GM19035 (cell line): ENCODE measurements around the gene SLC12A8.

Experiments used
- ATAC-seq: cut with Tn5 transposase; IDR thresholded peaks from one replicate; pipeline ENCODE4 v1.9.1; 2021; ENCODE audit not compliant: unreplicated experiment

SLC12A8 gene

DNA sequence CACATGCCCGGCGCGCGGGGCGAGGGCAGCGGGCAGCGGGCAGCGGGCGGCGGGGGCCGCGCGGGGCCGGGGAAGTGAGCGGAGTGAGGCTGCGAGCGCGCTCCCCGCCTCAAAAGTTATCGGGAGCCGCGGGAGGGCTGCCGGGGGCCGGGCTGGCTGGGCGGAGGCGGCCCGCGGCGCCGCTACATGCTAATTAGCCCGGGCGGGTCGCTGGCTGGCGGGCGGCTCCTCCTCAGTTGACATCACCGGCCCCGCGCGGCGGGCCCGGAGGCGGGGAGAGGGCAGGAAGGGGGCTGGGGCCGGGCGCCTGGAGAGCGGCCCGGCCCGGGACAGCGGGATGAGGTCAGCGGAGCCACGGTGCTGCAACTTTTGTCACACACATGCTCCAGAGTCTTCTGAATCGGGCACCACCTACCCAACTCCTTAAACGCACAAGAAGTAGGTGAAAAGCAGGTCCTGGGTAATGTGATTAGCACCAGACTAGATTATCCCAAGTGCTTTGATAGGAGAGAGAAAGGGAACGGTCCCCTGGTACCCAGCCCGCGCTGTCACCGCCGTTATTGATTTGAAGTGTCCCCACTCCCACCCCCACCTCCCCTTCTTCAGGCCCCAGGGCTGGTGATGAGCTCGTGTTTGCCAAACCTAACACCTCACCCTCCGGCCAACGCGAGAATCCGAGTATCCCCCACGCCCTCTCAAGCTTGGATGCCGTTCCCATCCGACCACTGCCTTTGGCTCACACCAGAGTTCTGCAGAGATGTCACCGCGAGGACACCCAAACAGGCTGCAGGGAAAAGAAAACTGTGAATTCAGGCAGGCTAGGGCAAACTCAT is 156.4 kb downstream of the SLC12A8 start, which contains the start of gene HEG1:
Gene HEG1 (minus strand): TSS at position 85 of the 833 bp plus-strand sequence. CDS start 107 bp downstream, outside the sequence.
- peak; percentile 61 for ATAC-seq

DNA sequence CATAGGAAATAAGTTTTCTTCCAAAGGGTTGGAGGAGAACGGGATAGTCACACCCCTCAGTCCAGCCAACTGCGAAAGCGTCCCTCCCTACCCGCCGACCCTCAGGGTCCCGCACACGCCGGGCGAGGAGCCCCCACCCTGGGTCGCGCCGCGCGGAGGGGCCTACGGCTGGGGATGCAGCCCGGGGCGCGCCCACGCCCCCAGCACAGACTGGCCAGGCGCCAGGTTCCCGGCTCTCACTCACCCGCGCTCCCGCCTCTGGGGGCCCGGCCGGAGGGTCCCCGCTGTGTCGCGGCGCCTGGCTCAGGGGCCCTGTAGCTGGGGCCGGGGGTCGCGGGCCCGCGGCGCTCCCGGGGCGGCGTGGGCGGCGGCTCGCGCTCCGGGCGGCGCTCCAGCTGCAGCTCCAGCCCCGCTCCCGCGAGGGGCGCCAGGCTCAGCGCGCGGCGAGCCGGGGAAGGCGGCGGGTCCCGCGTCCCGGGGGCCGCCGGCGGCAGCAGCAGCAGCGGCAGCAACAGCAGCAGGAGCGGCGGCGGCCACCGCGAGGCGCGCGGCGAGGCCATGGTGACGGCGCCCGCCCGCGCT is 157.1 kb downstream of the SLC12A8 start:
- ATAC-seq: peak; percentile 17

- peak; percentile 30 for ATAC-seq
These were observed 157.9 kb downstream of the SLC12A8 start for GRCh38 chr3:125054449-125055329.

GRCh38 chr3:125054062-125054448 is 158.5 kb downstream of the SLC12A8 start:
- ATAC-seq: no peak

GRCh38 chr3:125053304-125053699 is 159.2 kb downstream of the SLC12A8 start:
- ATAC-seq: no peak

DNA sequence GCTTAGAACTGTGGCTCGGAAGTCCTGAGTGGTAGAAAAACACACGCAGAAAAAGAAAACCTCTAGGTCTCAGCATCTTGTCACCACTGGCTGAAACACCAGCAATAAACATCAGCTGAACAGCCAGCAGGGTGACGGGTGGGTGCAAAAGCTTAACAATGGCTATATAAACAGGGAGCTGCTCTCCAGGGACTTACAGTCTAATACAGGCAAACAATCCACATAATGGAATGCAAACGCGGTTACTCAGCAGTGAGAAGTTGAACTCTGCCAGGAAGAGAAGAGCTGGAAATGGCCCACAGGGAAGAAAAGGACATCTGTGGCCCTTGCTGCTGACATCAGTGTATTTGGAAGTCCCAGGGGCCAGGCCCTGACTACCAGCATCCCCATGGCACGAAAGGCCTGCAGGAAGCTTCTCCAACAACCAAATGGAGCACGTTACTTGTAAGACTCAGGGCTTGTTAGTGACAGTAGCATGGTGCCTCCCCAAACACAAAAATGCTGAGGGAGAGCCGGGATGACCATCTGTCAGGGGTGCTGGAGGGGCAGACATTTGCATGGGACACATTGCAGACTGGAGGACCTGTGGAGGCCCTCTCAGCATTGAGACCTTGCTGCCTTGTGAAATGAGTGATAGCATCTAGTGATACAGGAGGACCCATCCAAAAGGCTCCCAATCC is 159.8 kb downstream of the SLC12A8 start:
- no peak for ATAC-seq

DNA sequence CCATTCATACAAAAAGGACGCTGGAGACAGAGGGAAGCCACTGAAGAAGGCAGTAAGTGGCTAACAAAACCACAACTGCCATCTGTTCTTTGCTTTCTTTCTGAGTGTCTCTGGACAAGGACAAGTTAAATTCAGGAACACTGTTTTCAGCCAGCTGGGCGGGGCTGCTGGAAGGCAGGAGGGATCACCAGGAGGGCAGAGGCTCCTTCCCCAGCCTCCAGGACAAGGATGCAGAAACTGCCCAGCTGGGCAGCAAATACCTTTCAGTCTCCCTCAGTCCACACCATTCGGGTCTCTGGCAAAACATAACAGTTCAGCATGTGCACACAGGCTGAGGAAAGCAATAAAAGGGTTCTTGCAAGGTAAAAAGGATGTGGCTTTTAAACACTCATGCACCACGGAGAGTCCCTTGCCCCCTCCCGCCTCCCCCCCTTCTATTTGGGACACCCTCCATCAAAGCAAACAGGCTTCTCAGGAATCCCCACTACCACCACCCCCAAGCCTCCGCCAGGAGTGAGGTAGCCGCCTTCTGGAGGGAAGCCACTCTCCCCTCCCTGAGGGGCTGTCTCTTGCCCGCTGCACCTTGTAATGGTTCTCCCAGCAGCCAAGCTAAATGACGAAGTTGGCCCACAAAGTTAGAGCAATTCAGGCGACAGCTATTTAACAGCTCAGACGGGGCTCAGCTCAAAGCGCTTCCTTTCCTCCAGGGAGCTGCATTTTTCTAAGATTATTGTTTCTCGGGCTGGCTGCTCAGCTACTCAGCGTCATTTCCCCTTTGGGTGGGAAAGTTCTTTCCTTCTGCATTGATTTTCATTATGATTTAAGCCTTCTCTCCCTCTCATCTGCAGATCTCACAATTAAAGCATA is 160.6 kb downstream of the SLC12A8 start:
- ATAC-seq: no peak

DNA sequence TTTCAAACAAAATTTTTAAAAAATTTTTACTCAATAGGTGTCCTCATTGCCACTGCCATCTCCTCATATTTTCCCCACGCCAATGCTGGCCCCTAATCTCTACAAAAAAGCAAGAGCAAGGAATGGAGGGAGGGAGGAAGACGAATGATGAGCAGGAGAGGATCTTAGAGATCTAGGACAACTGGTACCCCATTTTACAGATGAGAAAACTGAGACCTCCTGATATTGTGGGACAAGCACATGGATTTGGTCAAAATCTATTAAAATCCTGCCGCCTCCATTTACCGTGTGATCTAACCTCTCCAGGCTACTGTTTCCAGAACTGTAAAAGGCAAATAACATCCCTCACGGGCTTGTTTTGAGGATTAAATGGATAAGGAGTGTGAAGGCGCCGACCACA is 161.3 kb downstream of the SLC12A8 start:
- ATAC-seq: no peak

DNA sequence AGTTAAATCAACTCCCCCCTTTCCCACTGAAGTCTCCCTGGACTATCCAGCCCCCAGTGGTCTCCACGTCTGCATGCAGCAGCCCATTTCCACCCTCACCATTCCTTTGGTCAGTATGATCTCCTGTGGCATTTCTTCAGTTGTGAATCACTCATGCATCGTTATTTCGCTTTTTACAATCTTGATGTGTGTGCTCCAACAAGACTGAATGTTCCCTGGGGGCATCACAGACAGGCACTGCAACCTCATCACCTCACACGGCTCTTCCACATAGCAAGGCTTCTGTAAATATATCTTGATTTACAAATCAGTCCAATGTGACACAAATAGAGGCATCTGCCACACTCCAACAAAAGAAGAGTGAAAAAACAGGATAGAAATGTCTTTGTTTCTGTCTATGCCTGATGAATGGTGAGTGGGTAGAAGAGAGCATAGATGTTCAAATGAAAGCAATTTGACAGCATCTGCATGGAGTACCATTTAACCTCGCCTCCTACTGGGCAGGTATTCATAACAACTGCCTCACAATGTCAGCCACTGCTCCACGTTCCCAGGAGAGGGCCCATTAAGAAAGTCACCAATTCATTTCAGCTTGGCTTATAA is 162.0 kb downstream of the SLC12A8 start:
- no peak for ATAC-seq

DNA sequence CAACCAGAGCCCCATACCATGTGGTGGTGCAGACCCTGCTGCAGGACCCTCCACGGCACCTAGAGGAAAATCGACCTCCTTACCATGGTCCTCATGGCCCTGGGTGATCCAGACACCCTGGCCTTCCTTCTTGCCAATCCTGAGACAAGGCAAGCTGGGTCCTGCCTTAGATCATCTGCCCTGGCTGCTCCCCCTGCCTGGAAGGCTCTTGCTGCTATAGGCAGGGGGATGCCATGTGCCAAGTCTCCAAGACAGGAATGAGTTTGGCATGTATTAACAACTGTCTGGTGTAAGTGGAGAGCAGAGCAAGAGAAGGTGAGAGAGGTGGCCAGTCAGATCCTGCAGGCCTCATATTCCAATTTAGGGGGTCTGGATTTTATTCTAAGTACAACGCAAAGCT is 164.3 kb downstream of the SLC12A8 start:
- no peak for ATAC-seq

GRCh38 chr3:125045965-125046364 is 166.6 kb downstream of the SLC12A8 start:
- no peak for ATAC-seq

- ATAC-seq: no peak
These were observed 167.4 kb downstream of the SLC12A8 start for GRCh38 chr3:125045194-125045593.

DNA sequence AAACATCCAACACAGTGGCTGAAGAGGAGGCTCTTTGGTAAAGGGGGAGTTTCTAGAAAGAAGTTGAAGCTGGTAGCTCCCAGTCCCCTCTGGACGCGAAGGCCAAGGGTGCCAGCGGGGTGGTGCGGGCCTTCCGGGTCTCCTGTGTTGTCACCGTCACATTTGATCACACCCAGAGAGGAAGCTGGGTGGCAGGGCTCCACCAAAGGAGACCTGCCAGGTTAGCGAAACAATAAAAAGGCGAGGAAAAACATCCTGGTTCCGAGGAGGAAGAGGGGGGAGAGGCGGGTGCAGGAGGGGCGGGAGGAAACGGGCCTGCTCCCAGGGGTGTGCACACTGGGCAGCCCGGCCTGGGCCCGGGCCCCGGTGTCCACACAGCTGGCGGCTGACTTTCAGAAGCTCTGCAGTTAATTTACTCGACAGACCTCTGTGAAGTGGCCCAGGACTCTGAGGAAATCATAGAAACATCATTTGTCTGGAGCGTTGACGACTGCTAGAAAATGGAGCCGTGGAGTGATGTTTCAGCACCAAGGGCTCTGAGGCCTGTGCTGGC is 168.9 kb downstream of the SLC12A8 start:
- no peak for ATAC-seq

DNA sequence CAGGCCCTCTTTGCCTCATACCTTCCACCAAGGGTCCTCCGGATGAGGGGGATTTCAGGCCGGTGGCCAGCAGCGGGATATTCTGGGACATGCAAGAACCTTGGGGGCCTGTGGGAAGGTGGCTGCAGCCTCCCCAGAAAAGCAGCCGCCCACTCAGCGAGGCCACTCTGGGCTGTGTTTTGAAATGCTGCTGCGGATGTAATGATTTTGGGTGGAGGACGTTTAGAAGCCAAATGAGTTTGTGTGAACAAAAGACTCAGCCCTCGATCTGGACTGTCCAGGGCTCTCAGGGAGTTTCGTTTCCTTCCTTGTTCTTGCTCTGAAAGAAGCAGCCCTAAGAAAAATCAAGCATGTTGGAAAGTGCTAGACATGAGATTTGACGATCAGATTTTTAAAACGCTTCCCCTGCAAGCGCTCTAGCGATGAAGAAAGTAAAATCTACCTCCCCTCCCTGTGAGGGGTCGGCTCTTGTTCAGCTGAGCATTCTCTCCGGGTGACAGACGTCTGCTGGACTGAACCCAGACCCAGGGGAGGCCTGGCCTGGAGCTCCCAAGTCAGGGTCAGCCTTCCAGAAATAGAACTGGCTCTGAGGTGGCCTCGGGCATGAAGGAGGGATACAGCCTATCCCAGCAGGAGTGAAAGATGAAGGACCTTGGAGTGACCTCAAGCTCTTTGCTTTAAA is 169.7 kb downstream of the SLC12A8 start:
- no peak for ATAC-seq

GRCh38 chr3:125039131-125040100 is 173.1 kb downstream of the SLC12A8 start:
- ATAC-seq: no peak

DNA sequence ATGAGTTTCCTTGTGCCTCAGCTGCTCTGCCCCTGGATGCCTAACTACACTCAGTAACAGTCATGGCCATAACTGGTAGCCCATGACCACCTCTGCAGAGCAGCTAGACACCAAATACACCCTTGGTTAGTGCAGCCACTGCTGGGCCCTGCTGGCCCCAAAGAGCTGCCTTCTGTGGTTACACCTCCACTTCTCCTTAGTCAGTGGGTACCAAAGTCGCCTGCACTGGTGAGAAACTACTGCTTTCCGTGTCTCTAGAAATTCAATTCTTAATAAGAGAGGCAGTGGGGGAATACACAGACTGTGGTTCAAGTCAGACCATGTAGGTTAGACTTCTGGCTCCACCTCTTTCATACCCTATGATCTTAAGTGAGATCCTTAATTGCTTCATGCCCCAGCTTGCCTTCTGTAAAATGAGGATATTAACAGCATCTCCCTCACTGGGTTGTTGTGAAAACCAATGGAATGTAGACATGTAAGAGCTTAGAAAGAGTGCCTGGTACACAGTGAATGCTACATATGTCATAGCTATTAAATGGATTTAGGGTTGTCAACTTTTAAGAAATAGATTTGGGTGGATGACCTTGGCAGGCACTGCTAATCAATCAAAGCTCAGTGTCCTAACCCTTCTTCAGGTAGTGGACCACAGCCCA is 174.9 kb downstream of the SLC12A8 start:
- ATAC-seq: no peak

DNA sequence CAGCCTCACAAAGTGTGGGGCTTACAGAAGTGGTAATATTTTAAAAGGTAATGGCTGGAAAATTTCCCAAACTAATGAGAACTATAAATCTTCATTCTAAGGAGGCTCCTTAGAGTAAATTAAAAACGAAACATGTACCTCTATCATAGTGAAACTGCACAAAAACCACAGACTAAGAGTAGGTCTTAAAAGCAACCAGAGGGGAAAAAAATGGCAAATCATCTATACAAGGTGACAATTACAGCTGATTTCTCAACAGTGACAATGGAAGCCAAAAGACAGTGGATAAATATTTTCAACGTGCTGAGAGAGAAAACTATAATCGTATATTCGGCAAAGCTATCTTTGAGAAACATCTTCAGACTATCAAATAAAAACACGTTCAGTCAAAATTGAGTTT is 177.3 kb downstream of the SLC12A8 start:
- ATAC-seq: no peak
